ENCODE data around the gene DDN. TPM values are rescaled to one million over a fixed set of nuclear protein-coding genes. Genes with fewer than 3 reads are reported as not detected.

Gene DDN
- total RNA-seq (under 1 TPM; 0.44 to 0.79 TPM), polyA plus RNA-seq (ENCODE audit: insufficient read length in 2 of 2) (1 to 10 TPM; 1.2 to 1.5 TPM)
- long read RNA-seq, donor 1 = 0 reads
- long read RNA-seq, donor 2 = 0 reads
- long read RNA-seq, donor 3, partial matches to known transcripts = 0 of 1 reads
- long read RNA-seq, donor 3, other reads (novel, unspliced or antisense) = 0 of 1 reads
- long read RNA-seq, donor 4 = 0 reads

GRCh38 chr12:48999371-49000131 lies at the start of gene DDN:
Gene DDN (minus strand): TSS chr12:48999375. CDS start chr12:48999287, 88 bp downstream.
- H3K36me3 ChIP-seq (ENCODE audit: control insufficient read depth, insufficient read depth, low read length) = peaks cover 31% of the 10 kb centered on the region
- H3K9me3 ChIP-seq (ENCODE audit: control insufficient read depth, insufficient read depth, low read length) = no peaks in the 10 kb centered on the region
- peaks cover 45% of the 10 kb centered on the region for H3K4me1 ChIP-seq (ENCODE audit: control insufficient read depth, insufficient read depth, low read length)
- peak in 2 of 6 donors; percentile 54 to 65 for DNase-seq (ENCODE audit: low read depth in 4 of 6, low spot score in 6 of 6)
- peaks cover 54% of the 10 kb centered on the region for H3K27me3 ChIP-seq (ENCODE audit: control insufficient read depth, insufficient read depth, low read length)
- 4% methylated on average over 18 of the region's 30 CpGs for WGBS (ENCODE audit: insufficient coverage)
- H3K27ac ChIP-seq (ENCODE audit: low read depth, low read length) = peak within 1 kb of the TSS; percentile 10
- H3K4me3 ChIP-seq (ENCODE audit: low read depth, low read length) = peak within 1 kb of the TSS; percentile 3

DNA sequence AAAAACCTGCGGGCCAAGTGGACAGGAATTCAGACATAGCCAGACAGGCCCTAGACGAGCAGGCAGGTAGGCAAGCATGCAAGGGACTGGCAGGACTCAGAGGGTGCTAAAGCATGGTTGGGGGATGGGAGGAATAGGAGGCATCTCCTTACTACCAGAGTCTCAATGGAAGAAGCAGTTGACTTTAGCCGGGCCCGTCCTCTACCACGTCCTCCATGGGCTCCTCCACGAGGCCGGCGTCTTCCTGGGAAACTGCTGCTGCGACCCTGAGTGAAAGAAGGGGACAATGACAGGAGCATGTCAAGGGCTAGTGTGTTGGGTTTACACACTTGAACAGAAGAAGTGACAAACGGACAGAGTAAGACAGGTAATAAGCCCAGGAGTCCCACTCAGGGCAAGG lies 49.8 kb upstream of the DDN start:
- Histone ChIP-seq H3K36me3 (ENCODE audit: control insufficient read depth, insufficient read depth, low read length) (peaks cover 97% of the 10 kb centered on the region), H3K9me3 (ENCODE audit: control insufficient read depth, insufficient read depth, low read length) (no peaks in the 10 kb centered on the region), H3K27ac (ENCODE audit: low read depth, low read length) (no peak overlapping the region), H3K27me3 (ENCODE audit: control insufficient read depth, insufficient read depth, low read length) (no peaks in the 10 kb centered on the region), H3K4me3 (ENCODE audit: low read depth, low read length) (no peak overlapping the region), H3K4me1 (ENCODE audit: control insufficient read depth, insufficient read depth, low read length) (no peaks in the 10 kb centered on the region)
- DNase-seq (ENCODE audit: low read depth in 4 of 6, low spot score in 6 of 6) = no peak
- 92% methylated on average over 10 of the region's 10 CpGs for WGBS (ENCODE audit: insufficient coverage)

DNA sequence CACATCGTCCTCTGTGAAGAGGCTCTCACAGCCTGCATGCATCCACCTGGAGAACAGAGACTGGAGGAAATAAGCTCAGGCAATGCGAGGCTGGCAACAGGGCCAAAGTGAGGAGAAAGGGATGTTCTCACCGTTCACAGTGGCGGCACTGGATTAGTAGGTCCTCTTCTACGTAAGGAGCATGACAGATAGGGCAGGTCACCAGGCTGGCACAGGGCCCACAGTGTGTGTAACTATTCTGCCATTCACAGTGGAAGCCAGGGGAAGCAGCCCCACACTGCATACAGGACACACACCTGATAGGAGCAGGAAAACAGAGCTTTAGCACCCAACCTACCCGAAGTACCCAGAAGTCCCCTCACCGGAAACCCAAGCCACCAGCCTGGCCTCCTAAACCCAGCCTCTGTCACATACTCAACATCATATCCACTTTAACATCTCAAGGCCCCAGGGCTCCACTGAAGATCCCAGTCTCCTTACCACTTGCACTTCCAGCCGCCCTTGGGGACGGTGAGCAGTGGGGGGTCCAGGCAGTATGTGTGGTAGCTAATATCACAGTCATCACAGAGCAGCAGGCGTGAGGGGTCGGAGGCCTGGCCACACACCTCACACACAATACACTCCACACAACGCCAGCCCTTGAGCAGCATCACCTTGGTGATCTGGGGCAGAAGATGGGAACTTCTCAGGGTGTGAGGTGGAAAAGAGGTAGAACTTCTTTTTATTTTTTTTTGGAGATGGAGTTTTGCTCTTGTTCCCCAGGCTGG lies 47.1 kb upstream of the DDN start:
- H3K27me3 ChIP-seq (ENCODE audit: control insufficient read depth, insufficient read depth, low read length) = no peaks in the 10 kb centered on the region
- peaks cover 97% of the 10 kb centered on the region for H3K36me3 ChIP-seq (ENCODE audit: control insufficient read depth, insufficient read depth, low read length)
- DNase-seq (ENCODE audit: low read depth in 4 of 6, low spot score in 6 of 6) = no peak
- H3K27ac ChIP-seq (ENCODE audit: low read depth, low read length) = no peak overlapping the region
- 88% methylated on average over 7 of the region's 12 CpGs for WGBS (ENCODE audit: insufficient coverage)
- H3K4me1 ChIP-seq (ENCODE audit: control insufficient read depth, insufficient read depth, low read length) = no peaks in the 10 kb centered on the region
- H3K4me3 ChIP-seq (ENCODE audit: low read depth, low read length) = no peak overlapping the region
- H3K9me3 ChIP-seq (ENCODE audit: control insufficient read depth, insufficient read depth, low read length) = no peaks in the 10 kb centered on the region

GRCh38 chr12:49044660-49045059 lies 45.5 kb upstream of the DDN start:
- H3K27ac ChIP-seq (ENCODE audit: low read depth, low read length) = no peak overlapping the region
- WGBS (ENCODE audit: insufficient coverage) = 97% methylated on average over 12 of the region's 12 CpGs
- H3K27me3 ChIP-seq (ENCODE audit: control insufficient read depth, insufficient read depth, low read length) = no peaks in the 10 kb centered on the region
- H3K36me3 ChIP-seq (ENCODE audit: control insufficient read depth, insufficient read depth, low read length) = peaks cover 97% of the 10 kb centered on the region
- H3K4me3 ChIP-seq (ENCODE audit: low read depth, low read length) = no peak overlapping the region
- no peak for DNase-seq (ENCODE audit: low read depth in 4 of 6, low spot score in 6 of 6)
- no peaks in the 10 kb centered on the region for H3K4me1 ChIP-seq (ENCODE audit: control insufficient read depth, insufficient read depth, low read length)
- no peaks in the 10 kb centered on the region for H3K9me3 ChIP-seq (ENCODE audit: control insufficient read depth, insufficient read depth, low read length)

- Histone ChIP-seq H3K27me3 (ENCODE audit: control insufficient read depth, insufficient read depth, low read length) (no peaks in the 10 kb centered on the region), H3K4me1 (ENCODE audit: control insufficient read depth, insufficient read depth, low read length) (no peaks in the 10 kb centered on the region), H3K9me3 (ENCODE audit: control insufficient read depth, insufficient read depth, low read length) (no peaks in the 10 kb centered on the region), H3K4me3 (ENCODE audit: low read depth, low read length) (no peak overlapping the region), H3K36me3 (ENCODE audit: control insufficient read depth, insufficient read depth, low read length) (peaks cover 98% of the 10 kb centered on the region), H3K27ac (ENCODE audit: low read depth, low read length) (no peak overlapping the region)
- 51% methylated on average over 8 of the region's 11 CpGs for WGBS (ENCODE audit: insufficient coverage)
- peak in 1 of 6 donors; percentile 30 for DNase-seq (ENCODE audit: low read depth in 4 of 6, low spot score in 6 of 6)
These were observed 44.7 kb upstream of the DDN start for GRCh38 chr12:49043856-49044258.

- Histone ChIP-seq H3K27ac (ENCODE audit: low read depth, low read length) (no peak overlapping the region), H3K9me3 (ENCODE audit: control insufficient read depth, insufficient read depth, low read length) (no peaks in the 10 kb centered on the region), H3K4me1 (ENCODE audit: control insufficient read depth, insufficient read depth, low read length) (no peaks in the 10 kb centered on the region), H3K27me3 (ENCODE audit: control insufficient read depth, insufficient read depth, low read length) (no peaks in the 10 kb centered on the region), H3K36me3 (ENCODE audit: control insufficient read depth, insufficient read depth, low read length) (peaks cover 99% of the 10 kb centered on the region), H3K4me3 (ENCODE audit: low read depth, low read length) (no peak overlapping the region)
- WGBS (ENCODE audit: insufficient coverage) = 90% methylated on average over 4 of the region's 4 CpGs
- DNase-seq (ENCODE audit: low read depth in 4 of 6, low spot score in 6 of 6) = no peak
These were observed 44.1 kb upstream of the DDN start for GRCh38 chr12:49043241-49043640.

- Histone ChIP-seq H3K27me3 (ENCODE audit: control insufficient read depth, insufficient read depth, low read length) (no peaks in the 10 kb centered on the region), H3K36me3 (ENCODE audit: control insufficient read depth, insufficient read depth, low read length) (peaks cover 100% of the 10 kb centered on the region), H3K9me3 (ENCODE audit: control insufficient read depth, insufficient read depth, low read length) (no peaks in the 10 kb centered on the region), H3K27ac (ENCODE audit: low read depth, low read length) (no peak overlapping the region), H3K4me1 (ENCODE audit: control insufficient read depth, insufficient read depth, low read length) (no peaks in the 10 kb centered on the region), H3K4me3 (ENCODE audit: low read depth, low read length) (no peak overlapping the region)
- no peak for DNase-seq (ENCODE audit: low read depth in 4 of 6, low spot score in 6 of 6)
- WGBS (ENCODE audit: insufficient coverage) = 98% methylated on average over 9 of the region's 18 CpGs
These were observed 42.8 kb upstream of the DDN start for GRCh38 chr12:49041881-49042484.

DNA sequence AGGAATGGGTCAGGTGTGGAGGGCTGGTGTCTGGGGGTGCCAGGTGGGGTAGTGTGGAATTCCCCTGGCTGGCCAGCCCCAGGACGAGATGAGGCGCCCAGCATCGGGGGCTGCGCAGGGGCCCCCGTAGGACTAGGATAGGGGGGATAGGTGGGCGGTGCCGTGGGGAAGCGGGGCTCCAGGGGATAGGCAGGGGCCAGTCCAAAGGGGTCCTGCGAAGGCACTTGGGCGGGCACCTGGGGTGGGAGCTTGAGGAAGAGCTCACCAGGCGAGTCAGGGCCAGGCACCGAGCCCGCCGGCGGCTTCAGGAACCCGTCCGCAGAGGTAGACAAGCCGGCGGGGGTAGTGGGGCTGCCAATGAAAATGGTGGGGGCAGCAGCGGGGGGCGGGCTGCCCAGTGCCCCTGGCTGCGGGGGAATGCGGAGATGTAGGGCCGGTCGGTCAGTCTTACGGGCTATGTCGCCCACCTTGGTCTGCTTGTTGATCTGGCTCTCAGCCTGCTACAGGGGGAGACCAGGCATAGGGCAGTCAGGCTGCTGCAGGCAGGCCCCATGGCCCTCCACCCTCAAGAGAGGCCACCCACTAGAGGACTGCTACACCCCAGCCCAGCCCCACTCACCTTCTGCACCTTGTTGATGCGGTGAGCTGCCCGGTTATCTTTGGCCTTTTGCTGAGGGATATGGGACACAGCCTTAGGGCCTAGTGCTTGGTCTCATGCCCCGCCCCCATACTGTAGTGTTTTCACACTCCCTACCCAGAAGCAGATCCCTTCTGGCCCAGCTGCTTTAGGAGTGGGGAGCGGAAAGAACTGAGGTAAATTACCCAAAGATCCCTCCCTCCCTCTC lies 42.1 kb upstream of the DDN start:
- 95% methylated on average over 25 of the region's 31 CpGs for WGBS (ENCODE audit: insufficient coverage)
- H3K4me1 ChIP-seq (ENCODE audit: control insufficient read depth, insufficient read depth, low read length) = no peaks in the 10 kb centered on the region
- no peak for DNase-seq (ENCODE audit: low read depth in 4 of 6, low spot score in 6 of 6)

DNA sequence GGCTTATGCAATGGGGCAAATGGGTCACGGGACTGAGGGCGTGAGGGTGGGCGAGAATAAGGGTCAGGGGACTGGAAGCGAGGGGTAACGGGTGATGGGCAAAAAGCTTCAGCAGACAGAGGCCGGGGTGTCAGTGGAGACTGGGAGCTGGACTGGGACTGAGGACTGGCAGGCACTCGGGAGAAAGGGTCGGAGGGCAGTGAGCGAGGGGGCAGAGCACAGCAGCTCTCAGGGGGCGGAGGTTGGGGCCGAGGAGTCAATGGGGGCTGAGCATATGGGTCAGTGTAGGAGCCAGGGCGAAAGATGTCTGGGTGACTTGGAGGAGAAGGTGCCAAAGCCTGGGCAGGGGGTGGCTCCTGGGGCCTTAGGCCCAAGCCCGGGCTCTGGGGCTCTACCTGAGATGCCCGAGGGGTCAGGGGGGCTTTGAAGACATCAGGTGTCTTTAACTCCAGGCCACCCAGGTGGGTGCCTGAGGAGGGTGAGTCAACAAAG lies 41.2 kb upstream of the DDN start:
- WGBS (ENCODE audit: insufficient coverage) = 94% methylated on average over 14 of the region's 14 CpGs
- no peak for DNase-seq (ENCODE audit: low read depth in 4 of 6, low spot score in 6 of 6)
- Histone ChIP-seq H3K27ac (ENCODE audit: low read depth, low read length) (no peak overlapping the region), H3K4me1 (ENCODE audit: control insufficient read depth, insufficient read depth, low read length) (no peaks in the 10 kb centered on the region), H3K36me3 (ENCODE audit: control insufficient read depth, insufficient read depth, low read length) (peaks cover 97% of the 10 kb centered on the region), H3K27me3 (ENCODE audit: control insufficient read depth, insufficient read depth, low read length) (no peaks in the 10 kb centered on the region), H3K9me3 (ENCODE audit: control insufficient read depth, insufficient read depth, low read length) (no peaks in the 10 kb centered on the region), H3K4me3 (ENCODE audit: low read depth, low read length) (no peak overlapping the region)

More for the DNA sequence above, 42.1 kb upstream of the DDN start:
- Histone ChIP-seq H3K27ac (ENCODE audit: low read depth, low read length) (no peak overlapping the region), H3K4me3 (ENCODE audit: low read depth, low read length) (no peak overlapping the region), H3K36me3 (ENCODE audit: control insufficient read depth, insufficient read depth, low read length) (peaks cover 100% of the 10 kb centered on the region), H3K9me3 (ENCODE audit: control insufficient read depth, insufficient read depth, low read length) (no peaks in the 10 kb centered on the region), H3K27me3 (ENCODE audit: control insufficient read depth, insufficient read depth, low read length) (no peaks in the 10 kb centered on the region)

Data from spinal cord (tissue), 10 donors.